Measurements from ENCODE around the gene CACNA1F.

DNA sequence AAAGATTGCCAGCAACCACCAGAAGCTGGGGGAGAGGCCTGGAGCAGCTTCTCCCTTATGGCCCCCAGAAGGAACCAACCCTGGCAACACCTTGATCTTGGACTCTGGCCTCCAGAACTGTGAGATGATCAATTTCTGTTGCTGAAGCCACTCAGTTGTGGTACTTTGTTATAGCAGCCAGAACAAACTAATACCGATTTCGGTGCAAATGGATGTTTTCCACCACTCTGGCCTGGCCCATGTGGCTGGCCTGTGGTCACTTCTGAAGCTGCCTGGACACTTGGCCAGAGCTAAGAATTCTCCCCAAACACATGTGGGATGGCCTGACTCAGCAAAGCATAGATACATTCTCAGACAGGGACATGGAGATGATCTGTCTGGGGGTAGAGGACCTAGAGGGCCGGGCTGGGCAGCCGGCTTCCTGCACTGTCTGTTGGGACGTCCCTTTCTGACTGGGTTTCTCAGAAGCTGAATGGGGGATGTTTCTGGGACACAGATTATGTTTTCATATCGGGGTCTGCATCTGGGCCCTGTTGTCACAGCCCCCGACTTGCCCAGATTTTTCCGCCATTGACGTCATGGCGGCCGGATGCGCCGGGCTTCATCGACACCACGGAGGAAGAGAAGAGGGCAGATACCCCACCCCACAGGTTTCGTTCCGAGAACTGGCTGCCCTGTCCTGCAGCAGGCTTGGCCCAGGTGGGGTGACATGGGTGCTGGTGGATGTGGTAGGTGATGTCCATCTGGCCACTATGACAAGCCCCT is 27.3 kb upstream of the CACNA1F start:
- TF ChIP-seq, protein P1, sequence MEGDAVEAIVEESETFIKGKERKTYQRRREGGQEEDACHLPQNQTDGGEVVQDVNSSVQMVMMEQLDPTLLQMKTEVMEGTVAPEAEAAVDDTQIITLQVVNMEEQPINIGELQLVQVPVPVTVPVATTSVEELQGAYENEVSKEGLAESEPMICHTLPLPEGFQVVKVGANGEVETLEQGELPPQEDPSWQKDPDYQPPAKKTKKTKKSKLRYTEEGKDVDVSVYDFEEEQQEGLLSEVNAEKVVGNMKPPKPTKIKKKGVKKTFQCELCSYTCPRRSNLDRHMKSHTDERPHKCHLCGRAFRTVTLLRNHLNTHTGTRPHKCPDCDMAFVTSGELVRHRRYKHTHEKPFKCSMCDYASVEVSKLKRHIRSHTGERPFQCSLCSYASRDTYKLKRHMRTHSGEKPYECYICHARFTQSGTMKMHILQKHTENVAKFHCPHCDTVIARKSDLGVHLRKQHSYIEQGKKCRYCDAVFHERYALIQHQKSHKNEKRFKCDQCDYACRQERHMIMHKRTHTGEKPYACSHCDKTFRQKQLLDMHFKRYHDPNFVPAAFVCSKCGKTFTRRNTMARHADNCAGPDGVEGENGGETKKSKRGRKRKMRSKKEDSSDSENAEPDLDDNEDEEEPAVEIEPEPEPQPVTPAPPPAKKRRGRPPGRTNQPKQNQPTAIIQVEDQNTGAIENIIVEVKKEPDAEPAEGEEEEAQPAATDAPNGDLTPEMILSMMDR (IDR thresholded peaks at IDR 0.05) = no peak
- TF ChIP-seq POLR2AphosphoS5 (IDR thresholded peaks at IDR 0.05; ENCODE audit: low read depth, low read length) = no peak
